ENCODE results near the gene TSTD2. TPM values are rescaled to one million over a fixed set of nuclear protein-coding genes. Genes with fewer than 3 reads are reported as not detected.
"Not testable (repeated sequence)": the region's sequence is repeated elsewhere in the genome, so short reads cannot be mapped to it uniquely, and the experiment has no call there.

TSTD2 gene
- total RNA-seq, 1 donor from 2014 or later, result 17.5 TPM

- no peaks in the 10 kb centered on the region for H3K9me3 Mint-ChIP-seq (ENCODE audit: unreplicated experiment)
- no peak for DNase-seq (ENCODE audit: low spot score)
- H3K27ac Mint-ChIP-seq (ENCODE audit: unreplicated experiment), result no peak overlapping the region
- H3K36me3 Mint-ChIP-seq (ENCODE audit: low read depth, unreplicated experiment), result no peaks in the 10 kb centered on the region
- no peaks in the 10 kb centered on the region for H3K27me3 Mint-ChIP-seq (ENCODE audit: unreplicated experiment)
- no peak for TF ChIP-seq CTCF (IDR thresholded peaks at IDR 0.05; ENCODE audit: unreplicated experiment)
- H3K4me1 Mint-ChIP-seq (ENCODE audit: unreplicated experiment), result peaks cover 11% of the 10 kb centered on the region
- no peak overlapping the region for H3K4me3 Mint-ChIP-seq (ENCODE audit: unreplicated experiment)
Observed at GRCh38 chr9:97594381-97594921, 38.7 kb downstream of the TSTD2 start.

- Mint-ChIP-seq H3K36me3 (ENCODE audit: low read depth, unreplicated experiment) (no peaks in the 10 kb centered on the region), H3K9me3 (ENCODE audit: unreplicated experiment) (no peaks in the 10 kb centered on the region), H3K4me1 (ENCODE audit: unreplicated experiment) (peaks cover 11% of the 10 kb centered on the region), H3K4me3 (ENCODE audit: unreplicated experiment) (no peak overlapping the region), H3K27ac (ENCODE audit: unreplicated experiment) (no peak overlapping the region), H3K27me3 (ENCODE audit: unreplicated experiment) (no peaks in the 10 kb centered on the region)
- TF ChIP-seq CTCF (IDR thresholded peaks at IDR 0.05; ENCODE audit: unreplicated experiment), result no peak
- no peak for DNase-seq (ENCODE audit: low spot score)
Observed at GRCh38 chr9:97593960-97594359, 39.2 kb downstream of the TSTD2 start.

GRCh38 chr9:97592126-97592525, 41.0 kb downstream of the TSTD2 start:
- Mint-ChIP-seq H3K4me1 (ENCODE audit: unreplicated experiment) (peaks cover 9% of the 10 kb centered on the region), H3K9me3 (ENCODE audit: unreplicated experiment) (no peaks in the 10 kb centered on the region), H3K4me3 (ENCODE audit: unreplicated experiment) (no peak overlapping the region), H3K27me3 (ENCODE audit: unreplicated experiment) (no peaks in the 10 kb centered on the region), H3K36me3 (ENCODE audit: low read depth, unreplicated experiment) (no peaks in the 10 kb centered on the region), H3K27ac (ENCODE audit: unreplicated experiment) (no peak overlapping the region)
- no peak for DNase-seq (ENCODE audit: low spot score)
- no peak for TF ChIP-seq CTCF (IDR thresholded peaks at IDR 0.05; ENCODE audit: unreplicated experiment)

- no peak for TF ChIP-seq CTCF (IDR thresholded peaks at IDR 0.05; ENCODE audit: unreplicated experiment)
- no peaks in the 10 kb centered on the region for H3K27me3 Mint-ChIP-seq (ENCODE audit: unreplicated experiment)
- no peak overlapping the region for H3K27ac Mint-ChIP-seq (ENCODE audit: unreplicated experiment)
Observed at GRCh38 chr9:97591535-97591934, 41.6 kb downstream of the TSTD2 start.

GRCh38 chr9:97586909-97587308, 46.3 kb downstream of the TSTD2 start:
- H3K27me3 Mint-ChIP-seq (ENCODE audit: unreplicated experiment); H3K36me3 Mint-ChIP-seq (ENCODE audit: low read depth, unreplicated experiment); H3K4me3 Mint-ChIP-seq (ENCODE audit: unreplicated experiment); H3K9me3 Mint-ChIP-seq (ENCODE audit: unreplicated experiment); DNase-seq (ENCODE audit: low spot score); H3K27ac Mint-ChIP-seq (ENCODE audit: unreplicated experiment); H3K4me1 Mint-ChIP-seq (ENCODE audit: unreplicated experiment): not testable (repeated sequence)

More at GRCh38 chr9:97591535-97591934, 41.6 kb downstream of the TSTD2 start:
- no peaks in the 10 kb centered on the region for H3K9me3 Mint-ChIP-seq (ENCODE audit: unreplicated experiment)
- no peak for DNase-seq (ENCODE audit: low spot score)
- no peak overlapping the region for H3K4me3 Mint-ChIP-seq (ENCODE audit: unreplicated experiment)
- H3K4me1 Mint-ChIP-seq (ENCODE audit: unreplicated experiment), result peaks cover 9% of the 10 kb centered on the region
- H3K36me3 Mint-ChIP-seq (ENCODE audit: low read depth, unreplicated experiment), result no peaks in the 10 kb centered on the region

- not testable (repeated sequence) for H3K4me1 Mint-ChIP-seq (ENCODE audit: unreplicated experiment); H3K4me3 Mint-ChIP-seq (ENCODE audit: unreplicated experiment); DNase-seq (ENCODE audit: low spot score); H3K27ac Mint-ChIP-seq (ENCODE audit: unreplicated experiment); H3K27me3 Mint-ChIP-seq (ENCODE audit: unreplicated experiment); H3K36me3 Mint-ChIP-seq (ENCODE audit: low read depth, unreplicated experiment); H3K9me3 Mint-ChIP-seq (ENCODE audit: unreplicated experiment)
Observed at GRCh38 chr9:97584778-97585177, 48.4 kb downstream of the TSTD2 start.

GRCh38 chr9:97581590-97581989, 51.6 kb downstream of the TSTD2 start:
- not testable (repeated sequence) for H3K27me3 Mint-ChIP-seq (ENCODE audit: unreplicated experiment); H3K4me1 Mint-ChIP-seq (ENCODE audit: unreplicated experiment); H3K27ac Mint-ChIP-seq (ENCODE audit: unreplicated experiment); H3K4me3 Mint-ChIP-seq (ENCODE audit: unreplicated experiment); DNase-seq (ENCODE audit: low spot score); H3K9me3 Mint-ChIP-seq (ENCODE audit: unreplicated experiment); H3K36me3 Mint-ChIP-seq (ENCODE audit: low read depth, unreplicated experiment)
